ENCODE measurements around the gene CEP85L.

DNA sequence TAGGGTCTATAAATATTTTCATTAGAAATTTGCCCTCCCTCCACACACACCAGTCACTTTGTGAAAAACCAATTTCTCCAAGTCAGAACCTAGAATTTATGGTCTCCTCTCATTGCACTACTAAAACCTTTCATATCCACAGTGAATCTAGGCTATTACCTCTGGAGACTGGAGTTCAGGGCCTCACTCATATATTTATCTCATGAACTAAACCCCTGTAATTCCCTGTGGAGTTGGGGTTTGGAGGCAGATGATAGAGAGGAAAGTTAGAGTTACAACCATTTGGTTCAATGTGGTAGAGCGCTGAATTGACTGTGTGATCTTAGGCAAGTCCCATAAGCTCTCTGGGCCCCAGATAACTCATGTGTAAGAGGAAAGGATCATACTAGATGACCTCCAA lies 18.2 kb upstream of the CEP85L start:
- TF ChIP-seq RCOR1 (IDR thresholded peaks at IDR 0.05; ENCODE audit: insufficient replicate concordance, low read length) (no peak), POLR2A (IDR thresholded peaks at IDR 0.05; ENCODE audit: low read depth, low read length) (no peak), RAD21 (IDR thresholded peaks at IDR 0.05; ENCODE audit: low read length) (no peak), BHLHE40 (IDR thresholded peaks at IDR 0.05; ENCODE audit: low read depth, low read length) (no peak)
- TF ChIP-seq, protein P1, sequence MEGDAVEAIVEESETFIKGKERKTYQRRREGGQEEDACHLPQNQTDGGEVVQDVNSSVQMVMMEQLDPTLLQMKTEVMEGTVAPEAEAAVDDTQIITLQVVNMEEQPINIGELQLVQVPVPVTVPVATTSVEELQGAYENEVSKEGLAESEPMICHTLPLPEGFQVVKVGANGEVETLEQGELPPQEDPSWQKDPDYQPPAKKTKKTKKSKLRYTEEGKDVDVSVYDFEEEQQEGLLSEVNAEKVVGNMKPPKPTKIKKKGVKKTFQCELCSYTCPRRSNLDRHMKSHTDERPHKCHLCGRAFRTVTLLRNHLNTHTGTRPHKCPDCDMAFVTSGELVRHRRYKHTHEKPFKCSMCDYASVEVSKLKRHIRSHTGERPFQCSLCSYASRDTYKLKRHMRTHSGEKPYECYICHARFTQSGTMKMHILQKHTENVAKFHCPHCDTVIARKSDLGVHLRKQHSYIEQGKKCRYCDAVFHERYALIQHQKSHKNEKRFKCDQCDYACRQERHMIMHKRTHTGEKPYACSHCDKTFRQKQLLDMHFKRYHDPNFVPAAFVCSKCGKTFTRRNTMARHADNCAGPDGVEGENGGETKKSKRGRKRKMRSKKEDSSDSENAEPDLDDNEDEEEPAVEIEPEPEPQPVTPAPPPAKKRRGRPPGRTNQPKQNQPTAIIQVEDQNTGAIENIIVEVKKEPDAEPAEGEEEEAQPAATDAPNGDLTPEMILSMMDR (conservative IDR thresholded peaks at IDR 0.05; ENCODE audit: low read depth, low read length), result no peak
- TF ChIP-seq, protein P2, sequence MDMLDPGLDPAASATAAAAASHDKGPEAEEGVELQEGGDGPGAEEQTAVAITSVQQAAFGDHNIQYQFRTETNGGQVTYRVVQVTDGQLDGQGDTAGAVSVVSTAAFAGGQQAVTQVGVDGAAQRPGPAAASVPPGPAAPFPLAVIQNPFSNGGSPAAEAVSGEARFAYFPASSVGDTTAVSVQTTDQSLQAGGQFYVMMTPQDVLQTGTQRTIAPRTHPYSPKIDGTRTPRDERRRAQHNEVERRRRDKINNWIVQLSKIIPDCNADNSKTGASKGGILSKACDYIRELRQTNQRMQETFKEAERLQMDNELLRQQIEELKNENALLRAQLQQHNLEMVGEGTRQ (IDR thresholded peaks at IDR 0.05; ENCODE audit: low read depth, low read length), result no peak
